SJSA1 (cell line): Measurements from ENCODE around the gene DCTPP1. TPM values are rescaled to one million over a fixed set of nuclear protein-coding genes. Genes with fewer than 3 reads are reported as not detected.

Experiments used
- DNase-seq, 2 experiments: peaks; one replicate each; pipeline ENCODE4 v3.0.0-alpha.2; 2015 to 2020; ENCODE audit warnings: low spot score in 2 of 2, low read depth in 1 of 2
- H3K27ac ChIP-seq: fragments of 250-450 bp; sonication (Bioruptor Pico); 2 replicates; pipeline ENCODE4 v1.5.1; 2020; ENCODE audit warnings: mild to moderate bottlenecking, moderate library complexity
- H3K27me3 ChIP-seq: fragments of 250-450 bp; sonication (Bioruptor Pico); replicated peaks from 2 replicates; pipeline ENCODE4 v1.5.1; 2020; ENCODE audit warnings: mild to moderate bottlenecking, moderate library complexity
- H3K36me3 ChIP-seq: fragments of 250-450 bp; sonication (Bioruptor Pico); 2 replicates; pipeline ENCODE4 v1.5.1; 2020; ENCODE audit warnings: mild to moderate bottlenecking
- H3K4me1 ChIP-seq: fragments of 250-450 bp; sonication (Bioruptor Pico); replicated peaks from 2 replicates; pipeline ENCODE4 v1.6.1; 2021; ENCODE audit warnings: mild to moderate bottlenecking
- H3K4me3 ChIP-seq: fragments of 250-450 bp; sonication (Bioruptor Pico); 2 replicates; pipeline ENCODE4 v1.5.1; 2020; ENCODE audit warnings: mild to moderate bottlenecking
- H3K9me3 ChIP-seq: fragments of 250-450 bp; sonication (Bioruptor Pico); replicated peaks from 2 replicates; pipeline ENCODE4 v1.5.1; 2020; ENCODE audit warnings: mild to moderate bottlenecking
- total RNA-seq: library from RNA; depleted of rRNA; stranded (reverse); fragments of >200 nt; shearing (Covaris generic); gene quantifications from 2 replicates; pipeline ENCODE4 v1.2.3, GENCODE V29; 2014

The DCTPP1 gene
- total RNA-seq, 1 experiment from 2014 or later = 31.6 TPM

- peaks cover 9% of the 10 kb centered on the region for H3K4me1 ChIP-seq
- H3K27me3 ChIP-seq = no peaks in the 10 kb centered on the region
- peaks cover 20% of the 10 kb centered on the region for H3K36me3 ChIP-seq
- DNase-seq = no peak
- no peak overlapping the region for H3K4me3 ChIP-seq
- no peak overlapping the region for H3K27ac ChIP-seq
- no peaks in the 10 kb centered on the region for H3K9me3 ChIP-seq
These were observed 10.0 kb upstream of the DCTPP1 start for GRCh38 chr16:30439720-30440348.

- DNase-seq = no peak
- Histone ChIP-seq H3K4me3 (no peak overlapping the region), H3K4me1 (no peaks in the 10 kb centered on the region), H3K36me3 (peaks cover 10% of the 10 kb centered on the region), H3K27me3 (no peaks in the 10 kb centered on the region), H3K27ac (no peak overlapping the region), H3K9me3 (no peaks in the 10 kb centered on the region)
These were observed 9.0 kb upstream of the DCTPP1 start for GRCh38 chr16:30438835-30439234.

GRCh38 chr16:30437511-30438046 is 7.7 kb upstream of the DCTPP1 start:
- Histone ChIP-seq H3K27me3 (no peaks in the 10 kb centered on the region), H3K36me3 (no peaks in the 10 kb centered on the region), H3K27ac (no peak overlapping the region), H3K4me1 (no peaks in the 10 kb centered on the region), H3K4me3 (no peak overlapping the region), H3K9me3 (no peaks in the 10 kb centered on the region)
- DNase-seq = no peak

GRCh38 chr16:30434852-30435251 is 5.0 kb upstream of the DCTPP1 start:
- Histone ChIP-seq H3K4me3 (no peak overlapping the region), H3K36me3 (no peaks in the 10 kb centered on the region), H3K4me1 (peaks cover 6% of the 10 kb centered on the region), H3K27me3 (no peaks in the 10 kb centered on the region), H3K27ac (no peak overlapping the region), H3K9me3 (no peaks in the 10 kb centered on the region)
- no peak for DNase-seq

GRCh38 chr16:30430428-30430970 is 669 bp upstream of the DCTPP1 start:
- H3K36me3 ChIP-seq = peaks cover 28% of the 10 kb centered on the region
- no peak overlapping the region for H3K27ac ChIP-seq
- peak overlapping the region; percentile 60 for H3K4me3 ChIP-seq
- DNase-seq = no peak
- H3K27me3 ChIP-seq = no peaks in the 10 kb centered on the region
- peaks cover 16% of the 10 kb centered on the region for H3K4me1 ChIP-seq
- H3K9me3 ChIP-seq = no peaks in the 10 kb centered on the region

- Histone ChIP-seq H3K4me1 (peaks cover 16% of the 10 kb centered on the region), H3K27me3 (no peaks in the 10 kb centered on the region), H3K36me3 (peaks cover 37% of the 10 kb centered on the region), H3K9me3 (no peaks in the 10 kb centered on the region), H3K4me3 (peak overlapping the region; percentile 60), H3K27ac (no peak overlapping the region)
- no peak for DNase-seq
These were observed 482 bp downstream of the DCTPP1 start for GRCh38 chr16:30429418-30429677.

- Histone ChIP-seq H3K4me1 (peaks cover 16% of the 10 kb centered on the region), H3K9me3 (no peaks in the 10 kb centered on the region), H3K27me3 (no peaks in the 10 kb centered on the region), H3K4me3 (no peak overlapping the region), H3K36me3 (peaks cover 48% of the 10 kb centered on the region), H3K27ac (no peak overlapping the region)
- no peak for DNase-seq
These were observed 1.8 kb downstream of the DCTPP1 start for GRCh38 chr16:30428055-30428454.

- Histone ChIP-seq H3K27me3 (no peaks in the 10 kb centered on the region), H3K9me3 (no peaks in the 10 kb centered on the region), H3K36me3 (peaks cover 69% of the 10 kb centered on the region), H3K4me1 (no peaks in the 10 kb centered on the region), H3K4me3 (no peak overlapping the region), H3K27ac (no peak overlapping the region)
- DNase-seq = no peak
These were observed 8.8 kb downstream of the DCTPP1 start for GRCh38 chr16:30421010-30421409.

GRCh38 chr16:30418350-30419181 is 11.3 kb downstream of the DCTPP1 start:
- H3K4me3 ChIP-seq = no peak overlapping the region
- H3K36me3 ChIP-seq = peaks cover 63% of the 10 kb centered on the region
- no peaks in the 10 kb centered on the region for H3K27me3 ChIP-seq
- no peak overlapping the region for H3K27ac ChIP-seq
- no peak for DNase-seq
- no peaks in the 10 kb centered on the region for H3K4me1 ChIP-seq
- H3K9me3 ChIP-seq = no peaks in the 10 kb centered on the region

GRCh38 chr16:30417529-30418349 is 12.1 kb downstream of the DCTPP1 start:
- Histone ChIP-seq H3K4me3 (no peak overlapping the region), H3K27ac (no peak overlapping the region), H3K9me3 (no peaks in the 10 kb centered on the region), H3K36me3 (peaks cover 65% of the 10 kb centered on the region), H3K4me1 (no peaks in the 10 kb centered on the region), H3K27me3 (no peaks in the 10 kb centered on the region)
- DNase-seq = no peak

- DNase-seq = no peak
- Histone ChIP-seq H3K4me3 (no peak overlapping the region), H3K9me3 (no peaks in the 10 kb centered on the region), H3K4me1 (no peaks in the 10 kb centered on the region), H3K27ac (no peak overlapping the region), H3K36me3 (peaks cover 65% of the 10 kb centered on the region), H3K27me3 (no peaks in the 10 kb centered on the region)
These were observed 13.0 kb downstream of the DCTPP1 start for GRCh38 chr16:30416624-30417528.

- Histone ChIP-seq H3K9me3 (no peaks in the 10 kb centered on the region), H3K27ac (no peak overlapping the region), H3K4me3 (no peak overlapping the region), H3K4me1 (no peaks in the 10 kb centered on the region), H3K36me3 (peaks cover 68% of the 10 kb centered on the region), H3K27me3 (no peaks in the 10 kb centered on the region)
- no peak for DNase-seq
These were observed 13.7 kb downstream of the DCTPP1 start for GRCh38 chr16:30416047-30416603.

- no peak for DNase-seq
- Histone ChIP-seq H3K4me3 (no peak overlapping the region), H3K27ac (no peak overlapping the region), H3K27me3 (no peaks in the 10 kb centered on the region), H3K4me1 (peaks cover 2% of the 10 kb centered on the region), H3K36me3 (peaks cover 71% of the 10 kb centered on the region), H3K9me3 (no peaks in the 10 kb centered on the region)
These were observed 15.7 kb downstream of the DCTPP1 start for GRCh38 chr16:30414159-30414558.
